Upper lobe of left lung (tissue), 6 donors: ENCODE data around the gene CFAP43. TPM values are rescaled to one million over a fixed set of nuclear protein-coding genes. Genes with fewer than 3 reads are reported as not detected.
A peak's percentile ranks its signal among the peaks of the same experiment; 100 is the strongest.
"Not testable (repeated sequence)": the region's sequence is repeated elsewhere in the genome, so short reads cannot be mapped to it uniquely, and the experiment has no call there.

Source experiments
- ATAC-seq, 2 donors: fragments of 200-7000 bp; cut with Tn5 transposase; one replicate each; pipeline ENCODE4 v1.9.1; 2022; ENCODE audit warnings: mild to moderate bottlenecking in 2 of 2, moderate library complexity in 2 of 2; ENCODE audit not compliant: low FRiP score in 2 of 2
- DNase-seq, 2 donors: peaks; one replicate each; pipeline ENCODE4 v3.0.0-alpha.2; 2019 to 2020
- H3K27ac ChIP-seq, 4 donors: fragments of 200-600 bp; sonication (generic); one replicate each; pipeline ENCODE4 v1.5.1; 2016 to 2019
- H3K27me3 ChIP-seq, 4 donors: fragments of 200-600 bp; sonication (generic); one replicate each; pipeline ENCODE4 v1.5.1; 2017 to 2019
- H3K36me3 ChIP-seq, 4 donors: fragments of 200-600 bp; sonication (generic); one replicate each; pipeline ENCODE4 v1.5.1; 2016 to 2019
- H3K4me1 ChIP-seq, 4 donors: fragments of 200-600 bp; sonication (generic); one replicate each; pipeline ENCODE4 v1.5.1; 2018 to 2019
- H3K4me3 ChIP-seq, 4 donors: fragments of 200-600 bp; sonication (generic); one replicate each; pipeline ENCODE4 v1.5.1; 2017 to 2019; ENCODE audit warnings: mild to moderate bottlenecking in 2 of 4, moderate library complexity in 1 of 4
- H3K9me3 ChIP-seq, 4 donors: fragments of 200-600 bp; sonication (generic); one replicate each; pipeline ENCODE4 v1.5.1; 2018 to 2019
- CTCF ChIP-seq, 6 experiments: fragments of 450-650 bp in 4 of 6; fragments of 200-600 bp in 2 of 6; sonication (generic) in 2 of 6; IDR thresholded peaks; one replicate each; pipeline ENCODE4 v1.5.1; 2016 to 2019; ENCODE audit warnings: antibody characterized with exemption in 6 of 6
- EP300 ChIP-seq, 4 donors: sonication (generic); formaldehyde crosslinking; IDR thresholded peaks; one replicate each; pipeline ENCODE4 v1.5.1; 2017; ENCODE audit warnings: antibody characterized with exemption in 4 of 4, control low read depth in 2 of 4
- POLR2A ChIP-seq, 4 donors: fragments of 450-650 bp; IDR thresholded peaks; one replicate each; pipeline ENCODE4 v1.5.1; 2016 to 2017; ENCODE audit warnings: antibody characterized with exemption in 4 of 4, mild to moderate bottlenecking in 2 of 4
- POLR2AphosphoS5 ChIP-seq, 2 donors: sonication (generic); formaldehyde crosslinking; IDR thresholded peaks; one replicate each; pipeline ENCODE4 v1.5.1; 2017; ENCODE audit warnings: antibody characterized with exemption in 2 of 2
- WGBS, 2 donors: methylation state at CpG; one replicate each; pipeline ENCODE4 v1.1.5; 2017 to 2018; 5-methylcytosine and 5-hydroxymethylcytosine counted together
- total RNA-seq, 6 donors: library from RNA; depleted of rRNA in 4 of 6; stranded (reverse); fragments of >200 nt in 4 of 6; gene quantifications; one replicate each; pipeline versions ENCODE4 v1.1.0 to v1.2.1, GENCODE V29; 2016 to 2021
- donor health status: DM: no; HTN: no; CAD: no; lungs with moderate emphysema.
- donor health status: DM: no; HTN: yes; CAD: no; lungs with severe emphysema.

Gene CFAP43
- total RNA-seq, 6 donors from 2014 or later, result 0.69 to 121 (median 10.0) TPM

GRCh38 chr10:104247513-104248146 is 15.5 kb upstream of the CFAP43 start:
- H3K27me3 ChIP-seq, result no peaks in the 10 kb centered on the region
- 58 to 67% methylated on average over 3 of the region's 3 CpGs for WGBS, 2 donors
- no peak overlapping the region for H3K4me3 ChIP-seq
- H3K9me3 ChIP-seq, result no peaks in the 10 kb centered on the region
- H3K4me1 ChIP-seq, result no peaks in the 10 kb centered on the region
- DNase-seq (no peak), ATAC-seq (peak in 1 of 2 donors; percentile 46)
- no peaks in the 10 kb centered on the region for H3K36me3 ChIP-seq
- TF ChIP-seq POLR2AphosphoS5 (IDR thresholded peaks at IDR 0.05), result no peak
- no peak for TF ChIP-seq EP300 (IDR thresholded peaks at IDR 0.05)
- TF ChIP-seq CTCF (IDR thresholded peaks at IDR 0.05), result no peak
- TF ChIP-seq POLR2A (IDR thresholded peaks at IDR 0.05), result no peak
- peak overlapping the region in 3 of 4 donors; percentile 2 to 57 (median 31) for H3K27ac ChIP-seq

DNA sequence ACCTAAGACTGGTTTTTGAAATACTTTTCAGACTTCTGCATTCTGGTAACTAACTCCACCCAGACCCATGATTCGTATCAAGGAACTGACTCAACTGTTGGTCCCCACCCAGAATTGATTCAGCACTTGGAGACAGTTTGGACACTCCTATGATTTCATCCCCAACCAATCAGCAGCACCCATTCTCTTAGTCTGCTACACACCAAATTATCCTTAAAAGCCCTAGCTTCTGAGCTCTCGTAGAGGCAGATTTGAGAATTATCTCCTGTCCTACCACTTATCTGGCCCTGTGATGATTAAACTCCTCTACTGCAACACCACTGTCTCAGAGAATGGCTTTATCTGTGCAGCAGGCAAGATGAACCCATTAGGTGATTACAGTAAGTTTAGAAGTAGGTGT is 14.8 kb upstream of the CFAP43 start:
- Histone ChIP-seq H3K36me3 (no peaks in the 10 kb centered on the region), H3K27ac (peak overlapping the region in 3 of 4 donors; percentile 2 to 57 (median 31)), H3K27me3 (no peaks in the 10 kb centered on the region), H3K9me3 (no peaks in the 10 kb centered on the region), H3K4me3 (no peak overlapping the region), H3K4me1 (no peaks in the 10 kb centered on the region)
- 56% methylated on average over 2 of the region's 2 CpGs for WGBS, 2 donors
- DNase-seq (peak in 1 of 2 donors; percentile 58), ATAC-seq (peak; percentile 59 to 97)
- TF ChIP-seq EP300 (IDR thresholded peaks at IDR 0.05) (no peak), POLR2A (IDR thresholded peaks at IDR 0.05) (peak in 1 of 4 donors; percentile 70), CTCF (IDR thresholded peaks at IDR 0.05) (no peak), POLR2AphosphoS5 (IDR thresholded peaks at IDR 0.05) (peak; percentile 12 to 19)

DNA sequence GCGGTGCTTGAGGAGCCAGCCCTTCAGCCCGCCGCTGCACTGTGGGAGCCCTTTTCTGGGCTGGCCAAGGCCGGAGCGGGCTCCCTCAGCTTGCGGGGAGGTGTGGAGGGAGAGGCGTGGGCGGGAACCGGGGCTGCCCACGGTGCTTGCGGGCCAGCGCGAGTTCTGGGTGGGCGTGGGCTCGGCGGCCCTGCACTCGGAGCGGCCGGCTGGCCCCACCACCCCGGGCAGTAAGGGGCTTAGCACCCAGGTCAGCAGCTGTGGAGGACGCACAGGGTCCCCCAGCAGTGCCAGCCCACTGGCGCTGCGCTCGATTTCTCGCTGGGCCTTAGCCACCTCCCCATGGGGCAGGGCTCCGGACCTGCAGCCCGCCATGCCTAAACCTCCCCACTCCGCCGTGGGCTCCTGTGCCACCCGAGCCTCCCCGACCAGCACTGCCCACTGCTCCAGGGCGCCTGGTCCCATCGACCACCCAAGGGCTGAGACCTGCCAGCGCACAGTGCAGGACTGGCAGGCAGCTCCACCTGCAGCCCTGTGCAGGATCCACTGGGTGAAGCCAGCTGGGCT is 13.0 kb upstream of the CFAP43 start:
- TF ChIP-seq EP300 (IDR thresholded peaks at IDR 0.05) (no peak), CTCF (IDR thresholded peaks at IDR 0.05) (no peak), POLR2AphosphoS5 (IDR thresholded peaks at IDR 0.05) (no peak), POLR2A (IDR thresholded peaks at IDR 0.05) (no peak)
- Histone ChIP-seq H3K27me3 (no peaks in the 10 kb centered on the region), H3K9me3 (no peaks in the 10 kb centered on the region), H3K27ac (no peak overlapping the region), H3K36me3 (no peaks in the 10 kb centered on the region), H3K4me3 (no peak overlapping the region), H3K4me1 (no peaks in the 10 kb centered on the region)
- DNase-seq (peak in 1 of 2 donors; percentile 68), ATAC-seq (no peak)
- WGBS, 2 donors, result 93 to 96% methylated on average over 17 to 19 of the region's 34 CpGs

DNA sequence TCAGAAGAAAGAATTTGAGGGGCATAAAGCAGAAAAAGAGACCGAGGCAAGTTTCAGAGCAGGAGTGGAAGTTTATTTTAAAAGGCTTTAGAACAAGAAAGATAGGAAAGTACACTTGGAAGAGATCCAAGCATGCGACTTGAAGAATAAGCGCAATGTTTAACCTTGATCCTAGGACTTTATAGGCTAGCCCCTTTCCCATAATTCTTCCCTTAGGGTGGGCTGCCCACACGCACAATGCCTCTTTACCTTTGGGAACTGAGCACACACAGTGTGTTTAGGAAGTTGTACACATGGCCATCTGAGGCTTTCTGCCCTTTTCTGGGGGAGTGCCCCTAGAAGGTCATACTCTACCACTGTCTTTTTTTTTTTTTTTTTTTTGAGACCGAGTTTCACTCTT is 11.3 kb upstream of the CFAP43 start:
- 42 to 51% methylated on average over 5 of the region's 5 CpGs for WGBS, 2 donors
- Histone ChIP-seq H3K4me3 (no peak overlapping the region), H3K4me1 (no peaks in the 10 kb centered on the region), H3K27ac (no peak overlapping the region), H3K36me3 (no peaks in the 10 kb centered on the region), H3K9me3 (no peaks in the 10 kb centered on the region), H3K27me3 (no peaks in the 10 kb centered on the region)
- ATAC-seq (no peak), DNase-seq (no peak)
- no peak for TF ChIP-seq POLR2A (IDR thresholded peaks at IDR 0.05)
- TF ChIP-seq CTCF (IDR thresholded peaks at IDR 0.05), result no peak
- TF ChIP-seq POLR2AphosphoS5 (IDR thresholded peaks at IDR 0.05), result no peak
- TF ChIP-seq EP300 (IDR thresholded peaks at IDR 0.05), result no peak

- DNase-seq, ATAC-seq, H3K27ac ChIP-seq, H3K4me3 ChIP-seq, H3K27me3 ChIP-seq, H3K4me1 ChIP-seq, H3K9me3 ChIP-seq, H3K36me3 ChIP-seq: not testable (repeated sequence)
- 88 to 90% methylated on average over 3 of the region's 3 CpGs for WGBS, 2 donors
Observed at GRCh38 chr10:104243009-104243408, 10.8 kb upstream of the CFAP43 start.
